ENCODE measurements around the gene CHRNA5. TPM values are rescaled to one million over a fixed set of nuclear protein-coding genes. Genes with fewer than 3 reads are reported as not detected.
"Not testable (repeated sequence)": the region's sequence is repeated elsewhere in the genome, so short reads cannot be mapped to it uniquely, and the experiment has no call there.

CHRNA5 gene
- total RNA-seq, 2 donors from 2014 or later = 0.39 to 0.65 TPM

GRCh38 chr15:78574944-78575343, 9.6 kb downstream of the CHRNA5 start:
- Mint-ChIP-seq H3K27me3 (no peaks in the 10 kb centered on the region), H3K4me1 (peaks cover 2% of the 10 kb centered on the region), H3K27ac (no peak overlapping the region), H3K4me3 (no peak overlapping the region), H3K36me3 (ENCODE audit: low read depth) (peaks cover 2% of the 10 kb centered on the region)
- no peaks in the 10 kb centered on the region for H3K9me3 ChIP-seq (ENCODE audit: control insufficient read depth, low read length, poor library complexity, severe bottlenecking)
- no peak for DNase-seq
- ATAC-seq = no peak

GRCh38 chr15:78597583-78597982, 32.3 kb downstream of the CHRNA5 start:
- no peak for DNase-seq
- Mint-ChIP-seq H3K36me3 (ENCODE audit: low read depth) (no peaks in the 10 kb centered on the region), H3K27me3 (peaks cover 14% of the 10 kb centered on the region), H3K27ac (no peak overlapping the region), H3K4me3 (no peak overlapping the region), H3K4me1 (no peaks in the 10 kb centered on the region)
- no peak for ATAC-seq
- H3K9me3 ChIP-seq (ENCODE audit: control insufficient read depth, low read length, poor library complexity, severe bottlenecking) = no peaks in the 10 kb centered on the region

- H3K36me3 Mint-ChIP-seq (ENCODE audit: low read depth) = no peaks in the 10 kb centered on the region
- H3K4me3 Mint-ChIP-seq = no peak overlapping the region
- H3K27ac Mint-ChIP-seq = no peak overlapping the region
- DNase-seq (no peak), ATAC-seq (no peak)
- peaks cover 22% of the 10 kb centered on the region for H3K27me3 Mint-ChIP-seq
- no peaks in the 10 kb centered on the region for H3K9me3 ChIP-seq (ENCODE audit: control insufficient read depth, low read length, poor library complexity, severe bottlenecking)
- no peaks in the 10 kb centered on the region for H3K4me1 Mint-ChIP-seq
Measured at GRCh38 chr15:78598348-78598747, 33.0 kb downstream of the CHRNA5 start.

- no peaks in the 10 kb centered on the region for H3K9me3 ChIP-seq (ENCODE audit: control insufficient read depth, low read length, poor library complexity, severe bottlenecking)
- Mint-ChIP-seq H3K4me3 (no peak overlapping the region), H3K36me3 (ENCODE audit: low read depth) (no peaks in the 10 kb centered on the region), H3K4me1 (no peaks in the 10 kb centered on the region), H3K27ac (no peak overlapping the region), H3K27me3 (peaks cover 30% of the 10 kb centered on the region)
- no peak for DNase-seq
- no peak for ATAC-seq
Measured at GRCh38 chr15:78599189-78599588, 33.9 kb downstream of the CHRNA5 start.

- Mint-ChIP-seq H3K27ac (peak overlapping the region; percentile 1), H3K4me3 (no peak overlapping the region), H3K36me3 (ENCODE audit: low read depth) (peaks cover 2% of the 10 kb centered on the region), H3K27me3 (peaks cover 57% of the 10 kb centered on the region), H3K4me1 (no peaks in the 10 kb centered on the region)
- H3K9me3 ChIP-seq (ENCODE audit: control insufficient read depth, low read length, poor library complexity, severe bottlenecking) = no peaks in the 10 kb centered on the region
- DNase-seq (no peak), ATAC-seq (no peak)
Measured at GRCh38 chr15:78603467-78603866, 38.1 kb downstream of the CHRNA5 start.

- Mint-ChIP-seq H3K36me3 (ENCODE audit: low read depth) (peaks cover 2% of the 10 kb centered on the region), H3K27me3 (peaks cover 58% of the 10 kb centered on the region), H3K4me3 (no peak overlapping the region), H3K4me1 (no peaks in the 10 kb centered on the region), H3K27ac (no peak overlapping the region)
- no peaks in the 10 kb centered on the region for H3K9me3 ChIP-seq (ENCODE audit: control insufficient read depth, low read length, poor library complexity, severe bottlenecking)
- no peak for ATAC-seq
- no peak for DNase-seq
Measured at GRCh38 chr15:78604420-78604819, 39.1 kb downstream of the CHRNA5 start.

GRCh38 chr15:78605201-78605600, 39.9 kb downstream of the CHRNA5 start:
- Mint-ChIP-seq H3K36me3 (ENCODE audit: low read depth) (peaks cover 2% of the 10 kb centered on the region), H3K4me1 (no peaks in the 10 kb centered on the region), H3K4me3 (no peak overlapping the region), H3K27ac (no peak overlapping the region), H3K27me3 (peaks cover 66% of the 10 kb centered on the region)
- ATAC-seq (no peak), DNase-seq (no peak)
- no peaks in the 10 kb centered on the region for H3K9me3 ChIP-seq (ENCODE audit: control insufficient read depth, low read length, poor library complexity, severe bottlenecking)

- H3K4me1 Mint-ChIP-seq = no peaks in the 10 kb centered on the region
- H3K36me3 Mint-ChIP-seq (ENCODE audit: low read depth) = peaks cover 2% of the 10 kb centered on the region
Measured at GRCh38 chr15:78605680-78606079, 40.4 kb downstream of the CHRNA5 start.

GRCh38 chr15:78609551-78609950, 44.2 kb downstream of the CHRNA5 start:
- H3K4me3 Mint-ChIP-seq; H3K36me3 Mint-ChIP-seq (ENCODE audit: low read depth); H3K27ac Mint-ChIP-seq; H3K4me1 Mint-ChIP-seq; ATAC-seq; DNase-seq; H3K9me3 ChIP-seq (ENCODE audit: control insufficient read depth, low read length, poor library complexity, severe bottlenecking): not testable (repeated sequence)
- peaks cover 34% of the 10 kb centered on the region for H3K27me3 Mint-ChIP-seq

More at GRCh38 chr15:78605680-78606079, 40.4 kb downstream of the CHRNA5 start:
- Mint-ChIP-seq H3K27ac (no peak overlapping the region), H3K27me3 (peaks cover 68% of the 10 kb centered on the region), H3K4me3 (no peak overlapping the region)
- H3K9me3 ChIP-seq (ENCODE audit: control insufficient read depth, low read length, poor library complexity, severe bottlenecking) = no peaks in the 10 kb centered on the region
- DNase-seq (no peak), ATAC-seq (no peak)

GRCh38 chr15:78614021-78614420, 48.7 kb downstream of the CHRNA5 start:
- ATAC-seq (no peak), DNase-seq (no peak)
- Mint-ChIP-seq H3K4me1 (peaks cover 2% of the 10 kb centered on the region), H3K36me3 (ENCODE audit: low read depth) (peaks cover 4% of the 10 kb centered on the region), H3K4me3 (no peak overlapping the region), H3K27ac (no peak overlapping the region), H3K27me3 (peaks cover 31% of the 10 kb centered on the region)
- H3K9me3 ChIP-seq (ENCODE audit: control insufficient read depth, low read length, poor library complexity, severe bottlenecking) = no peaks in the 10 kb centered on the region

- H3K4me1 Mint-ChIP-seq = peaks cover 2% of the 10 kb centered on the region
- H3K27me3 Mint-ChIP-seq = peaks cover 31% of the 10 kb centered on the region
- ATAC-seq (no peak), DNase-seq (no peak)
- H3K9me3 ChIP-seq (ENCODE audit: control insufficient read depth, low read length, poor library complexity, severe bottlenecking) = no peaks in the 10 kb centered on the region
- no peak overlapping the region for H3K27ac Mint-ChIP-seq
- H3K36me3 Mint-ChIP-seq (ENCODE audit: low read depth) = peaks cover 4% of the 10 kb centered on the region
- no peak overlapping the region for H3K4me3 Mint-ChIP-seq
Measured at GRCh38 chr15:78615151-78615589, 49.9 kb downstream of the CHRNA5 start.

GRCh38 chr15:78616506-78616905, 51.2 kb downstream of the CHRNA5 start:
- Mint-ChIP-seq H3K36me3 (ENCODE audit: low read depth) (peaks cover 4% of the 10 kb centered on the region), H3K4me3 (no peak overlapping the region), H3K27me3 (peaks cover 34% of the 10 kb centered on the region), H3K27ac (no peak overlapping the region), H3K4me1 (peaks cover 2% of the 10 kb centered on the region)
- ATAC-seq = no peak
- no peaks in the 10 kb centered on the region for H3K9me3 ChIP-seq (ENCODE audit: control insufficient read depth, low read length, poor library complexity, severe bottlenecking)
- no peak for DNase-seq

GRCh38 chr15:78617076-78617475, 51.8 kb downstream of the CHRNA5 start:
- Mint-ChIP-seq H3K36me3 (ENCODE audit: low read depth) (peaks cover 4% of the 10 kb centered on the region), H3K4me3 (no peak overlapping the region), H3K27me3 (peaks cover 40% of the 10 kb centered on the region), H3K27ac (no peak overlapping the region), H3K4me1 (peaks cover 5% of the 10 kb centered on the region)
- H3K9me3 ChIP-seq (ENCODE audit: control insufficient read depth, low read length, poor library complexity, severe bottlenecking) = no peaks in the 10 kb centered on the region
- DNase-seq = no peak
- no peak for ATAC-seq

GRCh38 chr15:78617516-78617915, 52.2 kb downstream of the CHRNA5 start:
- H3K27ac Mint-ChIP-seq = no peak overlapping the region
- no peak for DNase-seq
- no peaks in the 10 kb centered on the region for H3K9me3 ChIP-seq (ENCODE audit: control insufficient read depth, low read length, poor library complexity, severe bottlenecking)
- no peak for ATAC-seq
- H3K4me3 Mint-ChIP-seq = no peak overlapping the region
- H3K27me3 Mint-ChIP-seq = peaks cover 44% of the 10 kb centered on the region
- peaks cover 4% of the 10 kb centered on the region for H3K36me3 Mint-ChIP-seq (ENCODE audit: low read depth)
- H3K4me1 Mint-ChIP-seq = peaks cover 5% of the 10 kb centered on the region
